Panc1 (cell line): Measurements from ENCODE around the gene NDOR1. TPM values are rescaled to one million over a fixed set of nuclear protein-coding genes. Genes with fewer than 3 reads are reported as not detected.
"Not testable (repeated sequence)": the region's sequence is repeated elsewhere in the genome, so short reads cannot be mapped to it uniquely, and the experiment has no call there.

ENCODE experiments used
- ATAC-seq: fragments of 200-7000 bp; cut with Tn5 transposase; 2 replicates; pipeline ENCODE4 v1.9.1; 2020; ENCODE audit warnings: mild to moderate bottlenecking, moderate library complexity
- BruUV-seq: library from RNA; stranded (reverse); fragments of 400-500 nt; replicated peaks from 2 replicates; lab custom pipeline; 2021; lab: Mats Ljungman, UMichigan
- CTCF ChIA-PET: fragments of 300-600 bp; sonication (Branson Sonifier 250); formaldehyde crosslinking; loops from one replicate; lab custom pipeline; 2022; ENCODE audit warnings: antibody characterized with exemption; lab: Charles Lee
- POLR2A ChIA-PET: fragments of 300-600 bp; sonication (Branson Sonifier 250); formaldehyde crosslinking; loops from one replicate; lab custom pipeline; 2022; ENCODE audit warnings: antibody characterized with exemption; lab: Charles Lee
- DNase-seq: peaks from one replicate; pipeline ENCODE4 v3.0.0-alpha.2; 2010; ENCODE audit warnings: low read depth, low spot score
- H3K27ac ChIP-seq: 2 replicates; pipeline ENCODE4 v1.5.1; 2011; ENCODE audit warnings: mild to moderate bottlenecking, low read length, inconsistent platforms
- H3K27me3 ChIP-seq: fragments of 200-500 bp; sonication (Bioruptor generic); 2 replicates; pipeline ENCODE4 v1.6.0; 2014; ENCODE audit warnings: low read length, inconsistent platforms; ENCODE audit not compliant: control insufficient read depth, insufficient read depth
- H3K36me3 ChIP-seq: fragments of 200-500 bp; sonication (Bioruptor generic); 2 replicates; pipeline ENCODE4 v1.5.1; 2014; ENCODE audit warnings: inconsistent platforms, mild to moderate bottlenecking, low read length, moderate library complexity; ENCODE audit not compliant: control insufficient read depth, insufficient read depth
- H3K4me1 ChIP-seq: 2 replicates; pipeline ENCODE4 v1.5.1; 2011; ENCODE audit warnings: inconsistent platforms, mild to moderate bottlenecking, low read length, moderate library complexity; ENCODE audit not compliant: control insufficient read depth, insufficient read depth
- H3K4me3 ChIP-seq, 2 experiments: 2 replicates each; pipeline ENCODE4 v1.5.1; 2011 to 2012; ENCODE audit warnings: low read depth in 2 of 2, low read length in 2 of 2, mild to moderate bottlenecking in 2 of 2, inconsistent platforms in 1 of 2, moderate library complexity in 1 of 2
- H3K9me3 ChIP-seq: fragments of 200-500 bp; sonication (Bioruptor generic); 2 replicates; pipeline ENCODE4 v1.5.1; 2014; ENCODE audit warnings: low read depth, mild to moderate bottlenecking, inconsistent platforms, low read length, moderate library complexity; ENCODE audit not compliant: control insufficient read depth, insufficient read depth
- POLR2AphosphoS5 ChIP-seq: IDR thresholded peaks from 2 replicates; pipeline ENCODE4 v1.6.1; 2012; ENCODE audit warnings: mild to moderate bottlenecking, low read depth, low read length, moderate library complexity
- SIN3A ChIP-seq: IDR thresholded peaks from 2 replicates; pipeline ENCODE4 v1.6.1; 2012; ENCODE audit warnings: low read depth, mild to moderate bottlenecking, low read length, moderate library complexity, borderline replicate concordance; ENCODE audit not compliant: insufficient read depth
- TCF7L2 ChIP-seq: IDR thresholded peaks from 2 replicates; pipeline ENCODE4 v1.6.1; 2011; ENCODE audit warnings: mild to moderate bottlenecking, low read depth, low read length, inconsistent platforms
- in situ Hi-C: cut with HindIII; loops from 2 replicates; pipeline ENCODE4 v1.10.0; 2016; ENCODE audit warnings: low sequenced_read_pairs, low pct_unique_long_range_greater_than_20kb
- intact Hi-C: fragments of 100-400 bp; cut with micrococcal nuclease; formaldehyde crosslinking; loops from one replicate; pipeline ENCODE4 v1.10.0; 2022; ENCODE audit not compliant: unreplicated experiment
- total RNA-seq: library from RNA; stranded (reverse); gene quantifications from one replicate; pipeline ENCODE4 v1.2.1, GENCODE V29; 2021; ENCODE audit not compliant: unreplicated experiment
- TF ChIP-seq, protein P1 (sequence below): fragments of 450-650 bp; IDR thresholded peaks from 2 replicates; pipeline ENCODE4 v1.5.1; 2017; ENCODE audit warnings: mild to moderate bottlenecking
- TF ChIP-seq, protein P2 (sequence below), 2 experiments: IDR thresholded peaks; 2 replicates each; pipeline ENCODE4 v1.6.1; 2011 to 2012; ENCODE audit warnings: low read depth in 2 of 2, control low read depth in 1 of 2, low read length in 1 of 2, mild to moderate bottlenecking in 1 of 2, moderate library complexity in 1 of 2; ENCODE audit not compliant: insufficient read depth in 1 of 2

NDOR1 gene
- total RNA-seq, 1 experiment from 2014 or later, result 15.6 TPM

DNA sequence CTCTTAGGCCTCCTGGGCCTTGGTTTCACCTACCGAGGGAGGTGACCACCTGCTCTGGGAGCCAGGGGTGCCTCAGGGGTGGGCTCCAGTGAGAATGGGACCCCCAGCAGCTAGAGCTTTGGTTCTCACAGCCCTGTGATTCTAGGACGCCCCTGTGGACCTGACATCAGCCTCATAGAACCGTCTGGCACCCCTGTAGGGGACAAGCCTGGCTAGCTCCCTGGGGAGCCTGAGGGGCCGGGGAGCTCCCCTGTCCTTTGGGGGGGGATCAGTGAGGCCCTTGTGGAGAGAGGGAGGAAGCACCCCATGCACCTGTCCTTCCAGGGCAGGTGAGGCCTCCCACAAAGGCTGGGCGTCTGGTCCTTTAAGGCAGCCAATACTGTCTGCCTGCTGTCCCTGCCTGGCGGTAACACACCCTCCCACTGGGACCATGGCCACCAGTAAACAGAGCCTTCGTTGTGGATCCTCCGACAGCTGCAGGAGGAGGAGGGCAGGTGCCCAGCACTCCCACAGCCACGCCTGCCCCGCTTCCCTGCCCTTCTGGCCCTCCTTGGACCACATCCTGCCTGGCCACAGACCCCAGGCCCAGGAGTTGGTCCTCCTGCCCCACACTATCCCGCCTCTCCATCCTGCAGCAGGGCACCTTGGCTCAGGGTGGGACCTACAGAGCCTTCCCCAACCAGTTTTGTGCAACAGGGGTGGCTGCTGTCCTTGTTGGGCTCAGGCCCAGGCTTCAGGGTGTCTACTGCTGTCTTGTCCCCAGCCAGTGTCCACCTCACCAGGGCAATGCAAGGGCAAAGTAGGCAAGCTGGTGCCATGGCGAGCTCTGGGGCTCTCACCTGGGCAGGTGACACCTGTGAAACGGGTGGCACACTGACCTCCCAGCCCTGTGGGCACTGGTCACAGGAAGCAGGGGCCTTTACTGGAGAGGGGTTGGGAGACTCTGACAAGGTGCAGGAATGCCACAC, 32.5 kb downstream of the NDOR1 start:
- ATAC-seq, result no peak
- H3K27ac ChIP-seq, result peak overlapping the region; percentile 61
- no peaks in the 10 kb centered on the region for H3K9me3 ChIP-seq
- TF ChIP-seq, protein P1, sequence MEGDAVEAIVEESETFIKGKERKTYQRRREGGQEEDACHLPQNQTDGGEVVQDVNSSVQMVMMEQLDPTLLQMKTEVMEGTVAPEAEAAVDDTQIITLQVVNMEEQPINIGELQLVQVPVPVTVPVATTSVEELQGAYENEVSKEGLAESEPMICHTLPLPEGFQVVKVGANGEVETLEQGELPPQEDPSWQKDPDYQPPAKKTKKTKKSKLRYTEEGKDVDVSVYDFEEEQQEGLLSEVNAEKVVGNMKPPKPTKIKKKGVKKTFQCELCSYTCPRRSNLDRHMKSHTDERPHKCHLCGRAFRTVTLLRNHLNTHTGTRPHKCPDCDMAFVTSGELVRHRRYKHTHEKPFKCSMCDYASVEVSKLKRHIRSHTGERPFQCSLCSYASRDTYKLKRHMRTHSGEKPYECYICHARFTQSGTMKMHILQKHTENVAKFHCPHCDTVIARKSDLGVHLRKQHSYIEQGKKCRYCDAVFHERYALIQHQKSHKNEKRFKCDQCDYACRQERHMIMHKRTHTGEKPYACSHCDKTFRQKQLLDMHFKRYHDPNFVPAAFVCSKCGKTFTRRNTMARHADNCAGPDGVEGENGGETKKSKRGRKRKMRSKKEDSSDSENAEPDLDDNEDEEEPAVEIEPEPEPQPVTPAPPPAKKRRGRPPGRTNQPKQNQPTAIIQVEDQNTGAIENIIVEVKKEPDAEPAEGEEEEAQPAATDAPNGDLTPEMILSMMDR, result no peak
- no peak for TF ChIP-seq SIN3A
- no peak for TF ChIP-seq TCF7L2
- TF ChIP-seq, protein P2, sequence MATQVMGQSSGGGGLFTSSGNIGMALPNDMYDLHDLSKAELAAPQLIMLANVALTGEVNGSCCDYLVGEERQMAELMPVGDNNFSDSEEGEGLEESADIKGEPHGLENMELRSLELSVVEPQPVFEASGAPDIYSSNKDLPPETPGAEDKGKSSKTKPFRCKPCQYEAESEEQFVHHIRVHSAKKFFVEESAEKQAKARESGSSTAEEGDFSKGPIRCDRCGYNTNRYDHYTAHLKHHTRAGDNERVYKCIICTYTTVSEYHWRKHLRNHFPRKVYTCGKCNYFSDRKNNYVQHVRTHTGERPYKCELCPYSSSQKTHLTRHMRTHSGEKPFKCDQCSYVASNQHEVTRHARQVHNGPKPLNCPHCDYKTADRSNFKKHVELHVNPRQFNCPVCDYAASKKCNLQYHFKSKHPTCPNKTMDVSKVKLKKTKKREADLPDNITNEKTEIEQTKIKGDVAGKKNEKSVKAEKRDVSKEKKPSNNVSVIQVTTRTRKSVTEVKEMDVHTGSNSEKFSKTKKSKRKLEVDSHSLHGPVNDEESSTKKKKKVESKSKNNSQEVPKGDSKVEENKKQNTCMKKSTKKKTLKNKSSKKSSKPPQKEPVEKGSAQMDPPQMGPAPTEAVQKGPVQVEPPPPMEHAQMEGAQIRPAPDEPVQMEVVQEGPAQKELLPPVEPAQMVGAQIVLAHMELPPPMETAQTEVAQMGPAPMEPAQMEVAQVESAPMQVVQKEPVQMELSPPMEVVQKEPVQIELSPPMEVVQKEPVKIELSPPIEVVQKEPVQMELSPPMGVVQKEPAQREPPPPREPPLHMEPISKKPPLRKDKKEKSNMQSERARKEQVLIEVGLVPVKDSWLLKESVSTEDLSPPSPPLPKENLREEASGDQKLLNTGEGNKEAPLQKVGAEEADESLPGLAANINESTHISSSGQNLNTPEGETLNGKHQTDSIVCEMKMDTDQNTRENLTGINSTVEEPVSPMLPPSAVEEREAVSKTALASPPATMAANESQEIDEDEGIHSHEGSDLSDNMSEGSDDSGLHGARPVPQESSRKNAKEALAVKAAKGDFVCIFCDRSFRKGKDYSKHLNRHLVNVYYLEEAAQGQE (IDR thresholded peaks at IDR 0.05; ENCODE audit: insufficient read depth in 1 of 2, low read depth in 2 of 2, low read length in 1 of 2), result no peak
- TF ChIP-seq POLR2AphosphoS5, result no peak; the same call in 1 of the 2 replicates
- H3K27me3 ChIP-seq, result no peaks in the 10 kb centered on the region
- ChIA-PET POLR2A (no interaction called here), CTCF (no interaction called here)
- H3K4me3 ChIP-seq, result no peak overlapping the region
- no peak for DNase-seq
- peaks cover 26% of the 10 kb centered on the region for H3K4me1 ChIP-seq
- H3K36me3 ChIP-seq, result peaks cover 4% of the 10 kb centered on the region
- in situ Hi-C loops (no loop called here), intact Hi-C loops (no loop called here)
- BruUV-seq, result no TSS peak

DNA sequence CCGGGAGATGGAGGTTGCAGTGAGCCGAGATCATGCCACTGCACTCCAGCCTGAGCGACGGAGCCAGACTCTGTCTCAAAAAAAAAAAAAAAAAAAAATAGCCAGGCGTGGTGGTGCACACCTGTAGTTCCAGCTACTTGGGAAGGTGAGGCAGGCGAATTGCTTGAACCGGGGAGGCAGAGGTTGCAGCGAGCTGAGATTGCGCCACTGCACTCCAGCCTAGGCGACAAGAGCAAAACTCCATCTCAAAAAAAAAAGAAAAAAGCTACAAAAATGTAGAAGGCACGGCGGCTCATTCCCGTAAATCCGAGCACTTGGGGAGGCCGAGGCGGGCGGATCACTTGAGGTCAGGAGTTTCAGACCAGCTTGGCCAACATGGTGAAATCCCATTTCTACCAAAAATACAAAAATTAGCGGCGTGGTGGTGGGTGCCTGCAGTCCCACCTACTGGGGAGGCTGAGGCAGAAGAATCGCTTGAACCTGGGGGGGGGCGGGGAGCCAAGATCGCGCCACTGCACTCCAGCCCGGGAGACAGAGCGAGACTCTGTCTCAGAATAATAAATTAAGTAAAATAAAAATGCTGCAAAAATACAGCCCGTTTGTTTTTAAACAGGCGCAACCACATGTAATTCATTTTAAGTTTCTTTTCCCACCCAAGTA, 34.2 kb downstream of the NDOR1 start:
- in situ Hi-C loops, CTCF ChIA-PET: not testable (repeated sequence)
- peaks cover 42% of the 10 kb centered on the region for H3K4me1 ChIP-seq

More for the DNA sequence above, 34.2 kb downstream of the NDOR1 start:
- H3K9me3 ChIP-seq, H3K27me3 ChIP-seq, BruUV-seq, ATAC-seq, H3K36me3 ChIP-seq, intact Hi-C loops, DNase-seq: not testable (repeated sequence)
- POLR2A ChIA-PET, result interaction anchor here (0.6 kb wide), 1 partner anchor 96 kb away, joined by 3 read pairs; no protein-coding TSS in a partner anchor
- H3K27ac ChIP-seq, result peak overlapping the region; percentile 90
- peak overlapping the region; percentile 59 to 66 for H3K4me3 ChIP-seq
